Osteocyte (in vitro differentiated cells): Measurements from ENCODE around the gene DCAF15. TPM values are rescaled to one million over a fixed set of nuclear protein-coding genes. Genes with fewer than 3 reads are reported as not detected.

Experiments
- DNase-seq: peaks from one replicate; pipeline ENCODE4 v3.0.0; 2021; ENCODE audit warnings: mixed read lengths; ENCODE audit not compliant: unreplicated experiment; ENCODE audit errors: extremely low spot score
- H3K27ac Mint-ChIP-seq: one replicate; pipeline ENCODE4 v1.8.0; 2021; ENCODE audit warnings: mild to moderate bottlenecking, mixed read lengths; ENCODE audit not compliant: unreplicated experiment
- H3K27me3 Mint-ChIP-seq: one replicate; pipeline ENCODE4 v1.8.0; 2021; ENCODE audit warnings: mixed read lengths; ENCODE audit not compliant: unreplicated experiment
- H3K36me3 Mint-ChIP-seq: one replicate; pipeline ENCODE4 v1.8.0; 2021; ENCODE audit warnings: mixed read lengths; ENCODE audit not compliant: unreplicated experiment
- H3K4me1 Mint-ChIP-seq: one replicate; pipeline ENCODE4 v1.8.0; 2021; ENCODE audit warnings: mixed read lengths; ENCODE audit not compliant: unreplicated experiment
- H3K4me3 Mint-ChIP-seq: one replicate; pipeline ENCODE4 v1.8.0; 2021; ENCODE audit warnings: mild to moderate bottlenecking, moderate library complexity, mixed read lengths; ENCODE audit not compliant: unreplicated experiment
- H3K9me3 Mint-ChIP-seq: one replicate; pipeline ENCODE4 v1.8.0; 2021; ENCODE audit warnings: mixed read lengths; ENCODE audit not compliant: unreplicated experiment
- CTCF ChIP-seq: fragments of 200-600 bp; sonication (generic); IDR thresholded peaks from 2 replicates; pipeline ENCODE4 v1.5.0; 2021; ENCODE audit warnings: antibody characterized with exemption, mild to moderate bottlenecking, moderate library complexity
- total RNA-seq: library from RNA; stranded (reverse); gene quantifications from 2 replicates; pipeline ENCODE4 v1.2.1, GENCODE V29; 2021

Gene DCAF15
- total RNA-seq, 1 donor from 2014 or later = 29.3 TPM

GRCh38 chr19:13995878-13996765 lies 43.8 kb downstream of the DCAF15 start:
- Mint-ChIP-seq H3K4me3 (no peak overlapping the region), H3K36me3 (peaks cover 6% of the 10 kb centered on the region), H3K9me3 (no peaks in the 10 kb centered on the region), H3K27ac (no peak overlapping the region), H3K27me3 (no peaks in the 10 kb centered on the region), H3K4me1 (peaks cover 3% of the 10 kb centered on the region)
- no peak for TF ChIP-seq CTCF
- DNase-seq = no peak

- H3K4me3 Mint-ChIP-seq = no peak overlapping the region
- DNase-seq = no peak
- peaks cover 5% of the 10 kb centered on the region for H3K36me3 Mint-ChIP-seq
- TF ChIP-seq CTCF = no peak
- H3K27ac Mint-ChIP-seq = no peak overlapping the region
- no peaks in the 10 kb centered on the region for H3K27me3 Mint-ChIP-seq
- H3K9me3 Mint-ChIP-seq = no peaks in the 10 kb centered on the region
- peaks cover 4% of the 10 kb centered on the region for H3K4me1 Mint-ChIP-seq
Observed at GRCh38 chr19:13996928-13997630, 44.8 kb downstream of the DCAF15 start.

- no peaks in the 10 kb centered on the region for H3K27me3 Mint-ChIP-seq
- no peak for TF ChIP-seq CTCF
- H3K27ac Mint-ChIP-seq = no peak overlapping the region
- H3K36me3 Mint-ChIP-seq = peaks cover 3% of the 10 kb centered on the region
- H3K4me3 Mint-ChIP-seq = no peak overlapping the region
- no peak for DNase-seq
- peaks cover 4% of the 10 kb centered on the region for H3K4me1 Mint-ChIP-seq
- no peaks in the 10 kb centered on the region for H3K9me3 Mint-ChIP-seq
Observed at GRCh38 chr19:13997631-13997962, 45.3 kb downstream of the DCAF15 start.

GRCh38 chr19:13998426-13998825 lies 46.1 kb downstream of the DCAF15 start:
- Mint-ChIP-seq H3K27ac (no peak overlapping the region), H3K4me3 (no peak overlapping the region), H3K9me3 (no peaks in the 10 kb centered on the region), H3K27me3 (no peaks in the 10 kb centered on the region), H3K36me3 (no peaks in the 10 kb centered on the region), H3K4me1 (peaks cover 10% of the 10 kb centered on the region)
- TF ChIP-seq CTCF = no peak
- no peak for DNase-seq

GRCh38 chr19:13999085-13999484 lies 46.8 kb downstream of the DCAF15 start:
- Mint-ChIP-seq H3K27ac (no peak overlapping the region), H3K4me3 (no peak overlapping the region), H3K4me1 (peaks cover 12% of the 10 kb centered on the region), H3K9me3 (no peaks in the 10 kb centered on the region), H3K27me3 (no peaks in the 10 kb centered on the region), H3K36me3 (no peaks in the 10 kb centered on the region)
- TF ChIP-seq CTCF = no peak
- DNase-seq = no peak
